Testis (tissue), 2 donors: ENCODE results near the gene GCH1.

Experiments used
- CTCF ChIP-seq, 3 experiments: fragments of 450-650 bp in 2 of 3; fragments of 200-600 bp in 1 of 3; sonication (generic) in 1 of 3; IDR thresholded peaks; one replicate each; pipeline ENCODE4 v1.5.1; 2016 to 2019; ENCODE audit warnings: antibody characterized with exemption in 3 of 3, mild to moderate bottlenecking in 2 of 3, moderate library complexity in 1 of 3
- POLR2A ChIP-seq: fragments of 450-650 bp; IDR thresholded peaks from one replicate; pipeline ENCODE4 v1.6.1; 2017; ENCODE audit warnings: antibody characterized with exemption, mild to moderate bottlenecking, moderate library complexity

DNA sequence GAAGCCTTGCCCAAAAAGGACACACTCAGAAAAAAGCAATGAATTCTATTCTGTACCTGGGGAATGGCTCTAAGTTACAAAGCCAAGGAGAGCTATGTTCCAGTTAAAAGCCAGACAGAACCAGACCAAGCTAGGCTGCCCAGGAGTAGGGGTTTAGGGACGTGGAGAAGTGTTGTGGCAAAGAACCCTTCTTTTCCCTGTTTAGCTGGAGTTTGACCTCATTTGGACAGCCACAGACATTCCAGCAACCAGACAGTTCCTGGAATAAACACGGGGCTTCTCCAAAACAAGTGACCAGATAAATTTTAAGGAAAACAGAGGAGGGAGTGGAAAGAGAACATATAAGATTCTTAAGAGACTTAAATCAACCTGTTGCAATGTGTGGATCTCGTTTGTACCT, 62.3 kb downstream of the GCH1 start:
- TF ChIP-seq CTCF (IDR thresholded peaks at IDR 0.05) (no peak), POLR2A (no peak)
